ENCODE results near the gene ESRRG. TPM values are rescaled to one million over a fixed set of nuclear protein-coding genes. Genes with fewer than 3 reads are reported as not detected.

Gene ESRRG
- total RNA-seq, 2 experiments from 2014 or later = not detected

DNA sequence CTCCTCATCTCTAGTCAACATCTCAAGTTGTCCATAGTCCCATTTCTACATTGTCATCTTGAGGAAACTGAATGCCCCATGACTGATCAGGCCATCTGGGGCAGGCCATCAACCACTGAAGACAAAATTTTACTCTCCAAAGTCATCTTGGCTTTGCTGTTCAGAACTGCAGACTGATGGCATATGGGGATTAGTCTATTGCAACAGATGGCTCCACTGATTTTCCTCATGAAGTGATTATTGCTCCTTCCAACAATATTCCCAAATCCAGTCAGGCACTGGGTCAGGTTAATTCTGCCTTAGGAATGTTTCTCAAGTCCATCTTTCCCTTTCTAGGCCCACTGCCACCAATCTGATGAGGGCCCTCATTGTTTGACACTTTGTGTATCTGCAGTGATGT is 101.7 kb downstream of the ESRRG start:
- ATAC-seq (no peak), DNase-seq (no peak)
- H3K4me3 Mint-ChIP-seq = no peak overlapping the region
- TF ChIP-seq, protein P1, sequence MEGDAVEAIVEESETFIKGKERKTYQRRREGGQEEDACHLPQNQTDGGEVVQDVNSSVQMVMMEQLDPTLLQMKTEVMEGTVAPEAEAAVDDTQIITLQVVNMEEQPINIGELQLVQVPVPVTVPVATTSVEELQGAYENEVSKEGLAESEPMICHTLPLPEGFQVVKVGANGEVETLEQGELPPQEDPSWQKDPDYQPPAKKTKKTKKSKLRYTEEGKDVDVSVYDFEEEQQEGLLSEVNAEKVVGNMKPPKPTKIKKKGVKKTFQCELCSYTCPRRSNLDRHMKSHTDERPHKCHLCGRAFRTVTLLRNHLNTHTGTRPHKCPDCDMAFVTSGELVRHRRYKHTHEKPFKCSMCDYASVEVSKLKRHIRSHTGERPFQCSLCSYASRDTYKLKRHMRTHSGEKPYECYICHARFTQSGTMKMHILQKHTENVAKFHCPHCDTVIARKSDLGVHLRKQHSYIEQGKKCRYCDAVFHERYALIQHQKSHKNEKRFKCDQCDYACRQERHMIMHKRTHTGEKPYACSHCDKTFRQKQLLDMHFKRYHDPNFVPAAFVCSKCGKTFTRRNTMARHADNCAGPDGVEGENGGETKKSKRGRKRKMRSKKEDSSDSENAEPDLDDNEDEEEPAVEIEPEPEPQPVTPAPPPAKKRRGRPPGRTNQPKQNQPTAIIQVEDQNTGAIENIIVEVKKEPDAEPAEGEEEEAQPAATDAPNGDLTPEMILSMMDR (IDR thresholded peaks at IDR 0.05) = no peak
- CTCF ChIA-PET = no interaction called here
- no peaks in the 10 kb centered on the region for H3K4me1 Mint-ChIP-seq (ENCODE audit: low read depth)
- intact Hi-C loops (cut with micrococcal nuclease) = no loop called here
- H3K9me3 Mint-ChIP-seq = no peaks in the 10 kb centered on the region
- POLR2A ChIA-PET = no interaction called here
- H3K27ac Mint-ChIP-seq = no peak overlapping the region
- no peaks in the 10 kb centered on the region for H3K36me3 Mint-ChIP-seq (ENCODE audit: low read depth)
- no peaks in the 10 kb centered on the region for H3K27me3 Mint-ChIP-seq

DNA sequence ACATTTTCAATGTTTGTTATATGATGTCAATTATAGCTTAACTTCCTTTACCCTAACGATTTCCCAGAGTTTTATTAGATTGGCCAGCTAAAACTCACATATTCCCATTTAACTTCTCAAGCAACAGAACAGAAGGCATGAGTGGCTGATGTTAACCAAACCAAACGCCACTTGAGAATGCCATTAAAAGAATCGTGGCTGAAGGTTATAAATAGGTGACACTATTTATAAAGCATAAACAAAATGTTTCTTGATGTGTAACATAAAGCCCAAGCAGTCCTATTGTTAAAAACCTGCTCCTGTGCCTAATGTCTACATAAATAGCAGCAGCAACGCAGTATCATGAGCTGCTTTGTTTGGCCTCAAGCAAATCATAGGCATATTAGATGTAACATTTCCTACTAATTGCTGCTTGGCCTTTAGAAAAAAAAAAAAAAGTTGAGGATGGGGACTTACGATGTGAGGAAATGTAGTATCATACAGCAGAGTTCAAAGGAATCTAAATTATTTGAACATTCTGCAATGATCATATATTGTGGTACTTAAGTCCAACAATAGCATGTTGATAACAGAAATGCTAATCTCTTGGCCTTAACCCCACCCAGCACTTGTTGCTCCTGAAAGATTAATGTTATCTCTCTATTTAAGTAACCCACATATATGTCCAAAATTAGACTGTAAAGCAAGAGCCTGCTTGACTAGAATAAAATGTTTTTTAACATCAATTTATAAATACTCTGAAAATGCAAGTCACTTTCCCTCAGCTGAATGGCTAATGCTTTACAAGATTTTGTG is 106.0 kb downstream of the ESRRG start:
- Mint-ChIP-seq H3K4me1 (ENCODE audit: low read depth) (no peaks in the 10 kb centered on the region), H3K27me3 (no peaks in the 10 kb centered on the region), H3K9me3 (no peaks in the 10 kb centered on the region), H3K36me3 (ENCODE audit: low read depth) (no peaks in the 10 kb centered on the region), H3K27ac (no peak overlapping the region), H3K4me3 (no peak overlapping the region)
- CTCF ChIA-PET = no interaction called here
- TF ChIP-seq, protein P1 (IDR thresholded peaks at IDR 0.05) = no peak
- no peak for DNase-seq
- POLR2A ChIA-PET = no interaction called here
- intact Hi-C loops (cut with micrococcal nuclease) = no loop called here
- ATAC-seq = no peak

DNA sequence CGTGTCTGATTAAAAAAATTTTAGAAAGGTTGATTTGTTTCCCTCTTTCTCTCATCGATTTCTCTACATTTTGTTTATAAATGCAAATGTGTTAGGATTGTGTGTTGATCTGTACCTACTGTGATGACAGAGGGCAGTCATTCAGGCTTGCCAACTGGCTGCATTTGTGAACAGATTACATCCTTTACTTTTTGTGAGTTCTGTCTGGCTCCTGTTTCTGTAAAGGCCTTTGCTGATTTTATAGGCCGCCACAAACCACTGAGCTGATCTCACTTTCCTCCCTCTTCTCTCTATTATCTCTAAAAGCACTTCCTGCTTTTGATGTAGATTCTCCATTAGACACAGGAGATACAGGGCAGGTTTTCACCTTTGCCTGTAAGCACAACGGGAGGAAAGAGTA is 106.8 kb downstream of the ESRRG start:
- ATAC-seq (no peak), DNase-seq (no peak)
- TF ChIP-seq, protein P1 (IDR thresholded peaks at IDR 0.05) = no peak
- Mint-ChIP-seq H3K36me3 (ENCODE audit: low read depth) (no peaks in the 10 kb centered on the region), H3K4me3 (no peak overlapping the region), H3K9me3 (no peaks in the 10 kb centered on the region), H3K27me3 (no peaks in the 10 kb centered on the region), H3K27ac (no peak overlapping the region), H3K4me1 (ENCODE audit: low read depth) (no peaks in the 10 kb centered on the region)
- intact Hi-C loops (cut with micrococcal nuclease) = no loop called here
- ChIA-PET CTCF (no interaction called here), POLR2A (no interaction called here)

DNA sequence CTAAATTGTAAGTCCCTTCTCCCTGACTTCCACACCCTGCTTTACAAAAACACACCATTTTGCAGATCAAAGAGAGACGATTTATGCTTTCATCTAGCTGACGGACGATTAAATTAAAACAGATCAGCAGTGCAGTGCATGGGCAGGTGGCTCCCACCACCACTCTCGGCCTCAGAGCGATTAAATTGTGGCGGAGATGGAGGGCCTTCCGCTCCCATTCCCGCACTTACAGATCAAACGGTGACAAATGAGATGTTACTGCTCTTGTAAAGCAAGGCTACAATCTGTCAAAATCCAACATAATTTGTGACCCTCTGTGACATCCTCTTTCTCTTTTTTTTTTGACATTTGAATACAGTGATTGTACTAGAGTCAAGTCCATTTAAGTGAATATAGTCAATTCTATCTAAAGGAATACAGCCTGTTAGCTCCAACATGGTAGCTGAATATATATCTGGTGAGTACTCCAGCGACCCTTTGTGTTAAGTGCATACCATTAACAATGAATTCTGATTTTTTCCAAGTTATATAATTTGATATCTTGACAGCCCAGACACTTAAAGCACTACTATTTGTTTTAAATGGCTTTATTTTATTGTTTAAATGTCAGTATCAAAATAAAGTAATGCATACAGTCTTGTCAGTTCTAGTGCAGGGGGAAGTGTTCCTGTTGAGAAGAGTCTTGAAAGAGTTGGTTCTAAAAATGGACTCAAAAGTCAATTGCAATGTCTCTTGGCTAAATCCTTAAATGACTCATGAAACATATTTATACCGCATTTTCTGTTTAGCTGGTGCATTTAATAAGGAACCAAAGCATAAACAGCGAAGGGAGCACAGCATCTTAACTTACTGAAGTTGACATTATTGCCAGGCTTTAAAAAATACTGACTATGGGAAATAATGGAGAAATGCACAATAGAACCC is 109.0 kb downstream of the ESRRG start:
- Mint-ChIP-seq H3K36me3 (ENCODE audit: low read depth) (no peaks in the 10 kb centered on the region), H3K9me3 (no peaks in the 10 kb centered on the region), H3K4me3 (no peak overlapping the region), H3K27me3 (no peaks in the 10 kb centered on the region), H3K27ac (no peak overlapping the region), H3K4me1 (ENCODE audit: low read depth) (no peaks in the 10 kb centered on the region)
- intact Hi-C loops (cut with micrococcal nuclease) = no loop called here
- DNase-seq = no peak
- CTCF ChIA-PET = no interaction called here
- no peak for ATAC-seq
- POLR2A ChIA-PET = no interaction called here
- TF ChIP-seq, protein P1 (IDR thresholded peaks at IDR 0.05) = no peak

DNA sequence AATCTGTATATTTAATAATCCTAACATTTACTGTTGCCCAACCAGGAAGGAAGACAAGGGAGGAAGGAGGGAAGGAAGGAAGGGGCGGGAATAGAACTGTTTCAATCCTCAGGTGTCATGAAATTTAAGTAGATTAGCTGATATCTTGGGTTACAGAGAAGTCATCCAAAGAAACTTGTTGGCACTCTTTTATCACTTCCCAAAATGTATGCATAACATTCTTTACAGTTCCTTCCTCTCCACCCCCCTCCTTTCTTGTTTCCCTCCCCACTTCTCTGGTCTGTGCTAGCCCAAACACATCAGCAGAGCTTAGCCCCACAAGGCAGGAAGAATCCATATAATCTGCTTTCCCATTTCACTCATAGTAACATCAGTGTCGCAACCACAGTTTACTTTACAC is 110.9 kb downstream of the ESRRG start:
- TF ChIP-seq, protein P1 (IDR thresholded peaks at IDR 0.05) = no peak
- no peak overlapping the region for H3K4me3 Mint-ChIP-seq

More for the DNA sequence above, 110.9 kb downstream of the ESRRG start:
- Mint-ChIP-seq H3K27ac (no peak overlapping the region), H3K27me3 (no peaks in the 10 kb centered on the region), H3K4me1 (ENCODE audit: low read depth) (no peaks in the 10 kb centered on the region), H3K36me3 (ENCODE audit: low read depth) (no peaks in the 10 kb centered on the region), H3K9me3 (no peaks in the 10 kb centered on the region)
- ChIA-PET POLR2A (no interaction called here), CTCF (no interaction called here)
- intact Hi-C loops (cut with micrococcal nuclease) = no loop called here
- ATAC-seq = no peak
- no peak for DNase-seq
